IMR-90 (cell line): ENCODE data around the gene EHBP1L1. TPM values are rescaled to one million over a fixed set of nuclear protein-coding genes. Genes with fewer than 3 reads are reported as not detected.

Experiments used
- ATAC-seq: fragments of 200-7000 bp; cut with Tn5 transposase; 2 replicates; pipeline ENCODE4 v1.9.1; 2020; ENCODE audit warnings: low read depth, mild to moderate bottlenecking, moderate library complexity
- BruUV-seq: library from RNA; stranded (reverse); fragments of 400-500 nt; replicated peaks from 2 replicates; lab custom pipeline; 2021; lab: Mats Ljungman, UMichigan
- CTCF ChIA-PET: fragments of 300-600 bp; formaldehyde crosslinking; extraction: SDS; loops from one replicate; lab custom pipeline; 2021; ENCODE audit warnings: antibody characterized with exemption; lab: Yijun Ruan, JAX
- POLR2A ChIA-PET: fragments of 300-600 bp; sonication (Branson Sonifier 250); formaldehyde crosslinking; loops from one replicate; lab custom pipeline; 2022; ENCODE audit warnings: antibody characterized with exemption; ENCODE audit not compliant: unreplicated experiment; lab: Charles Lee
- DNase-seq: peaks from one replicate; pipeline ENCODE4 v3.0.0; 2013
- H2AFZ ChIP-seq: replicated peaks from 2 replicates; pipeline ENCODE3; 2013; ENCODE audit warnings: low read length, mild to moderate bottlenecking; ENCODE audit not compliant: poor library complexity
- H2AK5ac ChIP-seq: 2 replicates; pipeline ENCODE4 v1.6.1; 2013; ENCODE audit warnings: low read depth, low read length, inconsistent platforms
- H2AK9ac ChIP-seq: replicated peaks from 2 replicates; pipeline ENCODE3; 2013; ENCODE audit warnings: mild to moderate bottlenecking, low read depth, low read length, moderate library complexity; ENCODE audit not compliant: poor library complexity
- H2BK120ac ChIP-seq: 2 replicates; pipeline ENCODE4 v1.6.1; 2013; ENCODE audit warnings: low read depth, low read length, inconsistent platforms
- H2BK15ac ChIP-seq: 3 replicates; pipeline ENCODE4 v1.6.1; 2013; ENCODE audit warnings: low read depth, low read length, inconsistent platforms
- H2BK20ac ChIP-seq: 2 replicates; pipeline ENCODE4 v1.6.1; 2013; ENCODE audit warnings: low read depth, mild to moderate bottlenecking, inconsistent platforms, low read length, moderate library complexity
- H2BK5ac ChIP-seq: 2 replicates; pipeline ENCODE4 v1.6.1; 2013; ENCODE audit warnings: mild to moderate bottlenecking, low read depth, low read length, inconsistent platforms; ENCODE audit not compliant: poor library complexity, severe bottlenecking
- H3K14ac ChIP-seq: replicated peaks from 2 replicates; pipeline ENCODE4 v1.6.1; 2013; ENCODE audit warnings: low read depth, low read length, inconsistent platforms
- H3K18ac ChIP-seq: 2 replicates; pipeline ENCODE4 v1.6.1; 2013; ENCODE audit warnings: low read depth, low read length, control low read depth
- H3K23ac ChIP-seq: 2 replicates; pipeline ENCODE4 v1.6.1; 2013; ENCODE audit warnings: low read depth, low read length, inconsistent platforms
- H3K27ac ChIP-seq: 2 replicates; pipeline ENCODE4 v1.5.1; 2013; ENCODE audit warnings: mild to moderate bottlenecking, control low read depth, low read length; ENCODE audit not compliant: insufficient read depth
- H3K27me3 ChIP-seq: 2 replicates; pipeline ENCODE4 v1.6.1; 2013; ENCODE audit warnings: low read length; ENCODE audit not compliant: control insufficient read depth, insufficient read depth
- H3K36me3 ChIP-seq: 2 replicates; pipeline ENCODE4 v1.6.1; 2013; ENCODE audit warnings: low read length, mixed read lengths; ENCODE audit not compliant: control insufficient read depth, insufficient read depth
- H3K4ac ChIP-seq: 2 replicates; pipeline ENCODE4 v1.6.1; 2013; ENCODE audit warnings: low read depth, low read length, inconsistent platforms
- H3K4me1 ChIP-seq: 2 replicates; pipeline ENCODE4 v1.6.1; 2013; ENCODE audit warnings: low read length, mixed read lengths; ENCODE audit not compliant: control insufficient read depth, insufficient read depth
- H3K4me2 ChIP-seq: 2 replicates; pipeline ENCODE4 v1.6.1; 2013; ENCODE audit warnings: low read depth, mild to moderate bottlenecking, control low read depth, low read length, moderate library complexity
- H3K4me3 ChIP-seq: 2 replicates; pipeline ENCODE4 v1.5.1; 2013; ENCODE audit warnings: low read depth, mild to moderate bottlenecking, control low read depth, low read length, moderate library complexity; ENCODE audit not compliant: insufficient read depth
- H3K56ac ChIP-seq: 2 replicates; pipeline ENCODE4 v1.6.1; 2013; ENCODE audit warnings: low read length, inconsistent platforms; ENCODE audit not compliant: insufficient read depth; ENCODE audit errors: extremely low read depth
- H3K79me1 ChIP-seq, 2 experiments: 2 replicates each; pipeline ENCODE4 v1.6.1; 2013; ENCODE audit warnings: low read length in 2 of 2, inconsistent platforms in 1 of 2, low read depth in 1 of 2
- H3K9ac ChIP-seq: 2 replicates; pipeline ENCODE4 v1.6.1; 2013; ENCODE audit warnings: low read depth, low read length, control low read depth
- H3K9me1 ChIP-seq: 2 replicates; pipeline ENCODE4 v1.6.1; 2013; ENCODE audit warnings: low read length, inconsistent platforms; ENCODE audit not compliant: insufficient read depth
- H3K9me3 ChIP-seq: 2 replicates; pipeline ENCODE4 v1.6.1; 2013; ENCODE audit warnings: low read length; ENCODE audit not compliant: control insufficient read depth, insufficient read depth
- H4K20me1 ChIP-seq: 2 replicates; pipeline ENCODE4 v1.6.1; 2013; ENCODE audit warnings: low read length, inconsistent platforms; ENCODE audit not compliant: insufficient read depth
- H4K5ac ChIP-seq: 2 replicates; pipeline ENCODE4 v1.6.1; 2013; ENCODE audit warnings: mild to moderate bottlenecking, low read depth, low read length, control low read depth
- H4K8ac ChIP-seq, 2 experiments: 2 replicates each; pipeline ENCODE4 v1.6.1; 2013; ENCODE audit warnings: low read depth in 2 of 2, low read length in 2 of 2, control low read depth in 1 of 2, inconsistent platforms in 1 of 2
- H4K91ac ChIP-seq: 2 replicates; pipeline ENCODE4 v1.6.1; 2013; ENCODE audit warnings: low read depth, low read length, inconsistent platforms; ENCODE audit not compliant: insufficient read depth
- CHD1 ChIP-seq: IDR thresholded peaks from 2 replicates; pipeline ENCODE4 v1.6.1; 2012; ENCODE audit warnings: low read depth, low read length, improper control_type of control experiment
- MAZ ChIP-seq: IDR thresholded peaks from 2 replicates; pipeline ENCODE4 v1.6.1; 2012; ENCODE audit warnings: low read depth, mild to moderate bottlenecking, low read length, improper control_type of control experiment, moderate library complexity, borderline replicate concordance
- MXI1 ChIP-seq: IDR thresholded peaks from 2 replicates; pipeline ENCODE4 v1.6.1; 2012; ENCODE audit warnings: low read depth, mild to moderate bottlenecking, low read length, moderate library complexity, borderline replicate concordance
- NFE2L2 ChIP-seq: fragments of 150-350 bp; IDR thresholded peaks from 2 replicates; pipeline ENCODE4 v1.6.1; 2016; ENCODE audit warnings: low read depth, mild to moderate bottlenecking, low read length
- POLR2A ChIP-seq: IDR thresholded peaks from 2 replicates; pipeline ENCODE4 v1.6.1; 2012; ENCODE audit warnings: mild to moderate bottlenecking, low read depth, low read length
- RAD21 ChIP-seq: IDR thresholded peaks from 2 replicates; pipeline ENCODE4 v1.6.1; 2012; ENCODE audit warnings: low read length, improper control_type of control experiment
- RCOR1 ChIP-seq: IDR thresholded peaks from 2 replicates; pipeline ENCODE4 v1.6.1; 2012; ENCODE audit warnings: mild to moderate bottlenecking, low read length, improper control_type of control experiment; ENCODE audit not compliant: insufficient replicate concordance
- SMC3 ChIP-seq: fragments of 150-350 bp; IDR thresholded peaks from 2 replicates; pipeline ENCODE4 v1.6.1; 2016; ENCODE audit warnings: low read depth, mild to moderate bottlenecking, antibody characterized with exemption, low read length, moderate library complexity
- WGBS, 2 experiments: methylation state at CpG; one replicate each; pipeline versions ENCODE4 v1.1.5 to v1.1.7; 2013; ENCODE audit warnings: missing lambda C conversion rate in 2 of 2; ENCODE audit not compliant: insufficient read length in 1 of 2; ENCODE audit errors: extremely low coverage in 2 of 2; 5-methylcytosine and 5-hydroxymethylcytosine counted together
- dilution Hi-C: fragments of 300-500 bp; cut with HindIII; formaldehyde crosslinking; loops from one replicate; pipeline ENCODE4 v1.14.3; 2018; ENCODE audit warnings: low sequenced_read_pairs; ENCODE audit not compliant: unreplicated experiment
- in situ Hi-C: fragments of 300-500 bp; cut with MboI; formaldehyde crosslinking; loops from 3 replicates; pipeline ENCODE4 v1.14.3; 2019; ENCODE audit warnings: low sequenced_read_pairs, inconsistent platforms, mixed read lengths
- intact Hi-C: fragments of 100-400 bp; cut with micrococcal nuclease; formaldehyde crosslinking; loops from 2 replicates; pipeline ENCODE4 v1.10.0; 2022
- polyA plus RNA-seq, 3 experiments: library from polyadenylated mRNA; depleted of rRNA; stranded (reverse); fragments of >200 nt; gene quantifications; 2 replicates each; pipeline ENCODE4 v1.2.3, GENCODE V29; 2012; ENCODE audit warnings: low replicate concordance in 1 of 3
- total RNA-seq: library from RNA; depleted of rRNA; stranded (reverse); fragments of >200 nt; gene quantifications from 2 replicates; pipeline ENCODE4 v1.2.3, GENCODE V29; 2012

The EHBP1L1 gene
- total and polyA plus RNA-seq, 2 of the 4 experiments (the other 2 are of a cell fraction) = 10.0 to 27.4 TPM

DNA sequence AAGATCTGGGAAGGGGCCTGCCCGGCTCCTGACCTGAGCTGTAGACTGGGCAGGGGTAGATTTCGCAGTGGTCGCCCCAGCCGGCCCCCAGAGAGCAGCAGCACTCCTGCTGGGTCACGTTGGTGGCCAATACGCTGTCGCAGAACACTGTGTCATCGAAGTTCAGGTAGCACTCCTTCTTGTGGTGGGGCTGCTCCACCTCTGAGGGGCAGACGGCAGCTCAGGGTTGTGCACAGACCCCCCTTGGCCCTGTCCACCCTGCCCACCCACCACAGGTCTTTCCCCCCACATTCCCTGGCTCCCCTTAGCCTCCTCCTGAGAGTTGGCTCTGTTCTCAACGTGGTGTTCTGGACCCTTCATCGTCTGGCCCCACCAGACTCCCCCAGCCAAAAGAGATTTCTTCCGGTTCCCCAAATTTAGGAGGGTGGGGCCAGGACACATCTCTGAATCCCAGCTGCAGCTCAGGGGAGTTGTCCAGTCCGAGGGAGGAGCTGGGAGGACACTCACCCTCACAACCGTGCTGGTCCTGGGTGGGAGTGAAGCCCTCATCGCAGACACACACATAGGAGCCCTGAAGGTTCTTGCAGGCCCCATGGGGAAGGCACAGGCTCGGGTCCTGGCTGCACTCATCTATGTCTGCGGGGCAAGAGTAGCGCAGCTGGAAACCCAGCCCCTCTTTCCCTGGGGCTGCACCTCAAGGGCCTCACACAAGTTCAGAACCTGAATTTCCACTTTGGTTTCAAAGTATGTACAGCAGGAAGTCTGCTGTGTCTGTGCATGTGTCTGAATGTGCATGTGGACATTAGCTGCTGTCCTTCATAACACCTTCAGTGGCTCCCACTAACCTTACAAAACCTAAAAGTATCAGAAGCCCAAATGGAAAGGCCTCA, 34.5 kb upstream of the EHBP1L1 start:
- 0 out of 2 replicates have a peak overlapping the region, but pooled peaks have one; percentile 11 for H3K56ac ChIP-seq
- peaks cover 5% of the 10 kb centered on the region; the same call in 1 of the 2 replicates for H3K4me1 ChIP-seq
- CTCF ChIA-PET = interaction anchor here (0.7 to 2.8 kb wide), 8 partner anchors 10 to 53 kb away, joined by 3 to 15 read pairs (median 8); partner anchors contain the start of genes FAM89B, SCYL1 and ZNRD2
- peaks cover 3 to 9% of the 10 kb centered on the region in 2 experiments; a peak in 2 of 4 replicates for H3K79me1 ChIP-seq
- WGBS, 2 experiments = 46% methylated on average over 6 of the region's 18 CpGs; no CpG with 5 or more reads in 1 of the 2 experiments
- no peak overlapping the region for H2BK15ac ChIP-seq
- peak overlapping the region; percentile 85 for H3K4ac ChIP-seq
- BruUV-seq = no TSS peak
- no peaks in the 10 kb centered on the region; the same call in 1 of the 2 replicates for H3K9me1 ChIP-seq
- H4K8ac ChIP-seq = peak overlapping the region; percentile 3 to 92; a peak in 3 of 4 replicates
- peak overlapping the region; percentile 48; the same call in 1 of the 2 replicates for H3K23ac ChIP-seq
- peaks cover 43% of the 10 kb centered on the region; the same call in 1 of the 2 replicates for H3K36me3 ChIP-seq
- H3K9me3 ChIP-seq = no peaks in the 10 kb centered on the region
- H2BK20ac ChIP-seq = no peak overlapping the region
- POLR2A ChIA-PET = interaction anchor here (0.5 to 0.6 kb wide), 3 partner anchors 11 to 52 kb away, joined by 3 to 4 read pairs (median 3); no protein-coding TSS in a partner anchor
- H4K20me1 ChIP-seq = peaks cover 14% of the 10 kb centered on the region; the same call in 1 of the 2 replicates
- peak overlapping the region; percentile 63 for H3K27ac ChIP-seq
- intact Hi-C loops = loop anchor here (1.0 kb wide), 1 partner anchor 29 kb away; the partner anchor contains the start of gene ZNRD2
- DNase-seq (no peak), ATAC-seq (no peak)
- 0 out of 2 replicates have a peak overlapping the region, but pooled peaks have one; percentile 10 for H3K4me3 ChIP-seq
- H3K14ac ChIP-seq = peak overlapping the region; percentile 75; the same call in 1 of the 2 replicates
- dilution Hi-C loops = no loop called here
- H2BK120ac ChIP-seq = peak overlapping the region; percentile 61; the same call in 1 of the 2 replicates
- no peak overlapping the region for H3K18ac ChIP-seq
- H3K4me2 ChIP-seq = peak overlapping the region; percentile 54
- H2AK9ac ChIP-seq = peak overlapping the region; percentile 96
- H2AFZ ChIP-seq = peak overlapping the region; percentile 100
- H4K5ac ChIP-seq = 0 out of 2 replicates have a peak overlapping the region, but pooled peaks have one; percentile 11
- peak overlapping the region; percentile 69 for H4K91ac ChIP-seq
- H3K27me3 ChIP-seq = no peaks in the 10 kb centered on the region
- H2AK5ac ChIP-seq = peak overlapping the region; percentile 94
- in situ Hi-C loops = no loop called here
- TF ChIP-seq POLR2A (no peak), MXI1 (no peak), MAZ (no peak), RAD21 (no peak), SMC3 (no peak), CHD1 (no peak), RCOR1 (no peak), NFE2L2 (no peak)
- H2BK5ac ChIP-seq = peak overlapping the region; percentile 65
- H3K9ac ChIP-seq = peak overlapping the region; percentile 7; the same call in 1 of the 2 replicates
